Fibroblast of skin of right quadriceps (primary cell): ENCODE results near the gene UTS2B.
A peak's percentile ranks its signal among the peaks of the same experiment; 100 is the strongest.

Experiments
- DNase-seq: peaks from one replicate; pipeline ENCODE4 v3.0.0-alpha.2; 2013

The UTS2B gene

GRCh38 chr3:191350396-191351090, 20.2 kb upstream of the UTS2B start:
- DNase-seq: no peak

GRCh38 chr3:191348098-191348497, 17.8 kb upstream of the UTS2B start:
- no peak for DNase-seq

GRCh38 chr3:191347228-191347627, 16.9 kb upstream of the UTS2B start:
- DNase-seq: no peak

- no peak for DNase-seq
Measured at GRCh38 chr3:191345334-191345733, 15.0 kb upstream of the UTS2B start.

GRCh38 chr3:191343913-191344312, 13.6 kb upstream of the UTS2B start:
- no peak for DNase-seq

- DNase-seq: no peak
Measured at GRCh38 chr3:191343115-191343514, 12.8 kb upstream of the UTS2B start.

GRCh38 chr3:191342411-191342810, 12.1 kb upstream of the UTS2B start:
- no peak for DNase-seq

- DNase-seq: no peak
Measured at GRCh38 chr3:191342006-191342405, 11.7 kb upstream of the UTS2B start.

GRCh38 chr3:191340966-191341365, 10.6 kb upstream of the UTS2B start:
- DNase-seq: no peak

GRCh38 chr3:191340351-191340750, 10.0 kb upstream of the UTS2B start:
- no peak for DNase-seq

- no peak for DNase-seq
Measured at GRCh38 chr3:191339316-191339917, 9.1 kb upstream of the UTS2B start.

GRCh38 chr3:191338177-191338488, 7.8 kb upstream of the UTS2B start:
- DNase-seq: no peak

GRCh38 chr3:191336833-191337232, 6.5 kb upstream of the UTS2B start:
- DNase-seq: no peak

- no peak for DNase-seq
Measured at GRCh38 chr3:191334346-191334893, 4.1 kb upstream of the UTS2B start.

- DNase-seq: no peak
Measured at GRCh38 chr3:191333298-191333880, 3.1 kb upstream of the UTS2B start.

- DNase-seq: peak; percentile 50
Measured at GRCh38 chr3:191331388-191331787, 1.1 kb upstream of the UTS2B start.

GRCh38 chr3:191330530-191331048, 263 bp upstream of the UTS2B start:
- DNase-seq: peak; percentile 78

- peak; percentile 74 for DNase-seq
Measured at GRCh38 chr3:191328962-191329653, 1.2 kb downstream of the UTS2B start, which contains the start of gene CCDC50. Gene CCDC50, plus strand, starts transcription at chr3:191329394. Its CDS starts 281 bp downstream, at chr3:191329675.

GRCh38 chr3:191328383-191328961, 1.9 kb downstream of the UTS2B start:
- DNase-seq: no peak

- no peak for DNase-seq
Measured at GRCh38 chr3:191327526-191327925, 2.8 kb downstream of the UTS2B start.

GRCh38 chr3:191324936-191325335, 5.4 kb downstream of the UTS2B start:
- DNase-seq: no peak

GRCh38 chr3:191321019-191321767, 9.1 kb downstream of the UTS2B start:
- no peak for DNase-seq
